ENCODE results near the gene NKX2-3. TPM values are rescaled to one million over a fixed set of nuclear protein-coding genes. Genes with fewer than 3 reads are reported as not detected.

The NKX2-3 gene
- total and polyA plus RNA-seq, 2 donors from 2014 or later, result not detected

GRCh38 chr10:99555825-99556523 lies 23.2 kb downstream of the NKX2-3 start:
- Histone ChIP-seq H3K9ac (ENCODE audit: low read length in 3 of 3) (no peak overlapping the region), H3K4me3 (ENCODE audit: low read length in 3 of 3) (no peak overlapping the region), H3K9me3 (ENCODE audit: control insufficient read depth in 2 of 3, insufficient read depth in 1 of 3, low read length in 3 of 3) (no peaks in the 10 kb centered on the region), H3K4me1 (ENCODE audit: control insufficient read depth in 2 of 3, insufficient read depth in 2 of 3, low read depth in 1 of 3, low read length in 3 of 3) (no peaks in the 10 kb centered on the region), H3K27me3 (ENCODE audit: control insufficient read depth, insufficient read depth, low read length) (peaks cover 3% of the 10 kb centered on the region), H3K36me3 (ENCODE audit: control insufficient read depth in 2 of 3, insufficient read depth in 3 of 3, low read length in 3 of 3) (no peaks in the 10 kb centered on the region), H3K27ac (ENCODE audit: low read depth in 2 of 2, low read length in 2 of 2) (no peak overlapping the region)
- DNase-seq (no peak), FAIRE-seq (no peak)
- intact Hi-C loops (cut with DNase I), result no loop called here
- TF ChIP-seq CTCF (IDR thresholded peaks at IDR 0.05; ENCODE audit: borderline replicate concordance, extremely low read depth, insufficient read depth), result no peak

- no peak overlapping the region for H3K9ac ChIP-seq (ENCODE audit: low read length in 3 of 3)
- H3K36me3 ChIP-seq (ENCODE audit: control insufficient read depth in 2 of 3, insufficient read depth in 3 of 3, low read length in 3 of 3), result no peaks in the 10 kb centered on the region
- H3K4me1 ChIP-seq (ENCODE audit: control insufficient read depth in 2 of 3, insufficient read depth in 2 of 3, low read depth in 1 of 3, low read length in 3 of 3), result no peaks in the 10 kb centered on the region
- intact Hi-C loops (cut with DNase I), result no loop called here
- no peaks in the 10 kb centered on the region for H3K9me3 ChIP-seq (ENCODE audit: control insufficient read depth in 2 of 3, insufficient read depth in 1 of 3, low read length in 3 of 3)
- no peaks in the 10 kb centered on the region for H3K27me3 ChIP-seq (ENCODE audit: control insufficient read depth, insufficient read depth, low read length)
- TF ChIP-seq CTCF (IDR thresholded peaks at IDR 0.05; ENCODE audit: borderline replicate concordance, extremely low read depth, insufficient read depth), result no peak
- FAIRE-seq (no peak), DNase-seq (no peak)
- H3K27ac ChIP-seq (ENCODE audit: low read depth in 2 of 2, low read length in 2 of 2), result no peak overlapping the region
- H3K4me3 ChIP-seq (ENCODE audit: low read length in 3 of 3), result no peak overlapping the region
Observed at GRCh38 chr10:99557044-99557443, 24.3 kb downstream of the NKX2-3 start.

- H3K27ac ChIP-seq (ENCODE audit: low read depth in 2 of 2, low read length in 2 of 2), result no peak overlapping the region
- H3K4me3 ChIP-seq (ENCODE audit: low read length in 3 of 3), result no peak overlapping the region
- H3K36me3 ChIP-seq (ENCODE audit: control insufficient read depth in 2 of 3, insufficient read depth in 3 of 3, low read length in 3 of 3), result no peaks in the 10 kb centered on the region
- H3K4me1 ChIP-seq (ENCODE audit: control insufficient read depth in 2 of 3, insufficient read depth in 2 of 3, low read depth in 1 of 3, low read length in 3 of 3), result no peaks in the 10 kb centered on the region
- H3K9me3 ChIP-seq (ENCODE audit: control insufficient read depth in 2 of 3, insufficient read depth in 1 of 3, low read length in 3 of 3), result no peaks in the 10 kb centered on the region
- FAIRE-seq (no peak), DNase-seq (no peak)
- H3K9ac ChIP-seq (ENCODE audit: low read length in 3 of 3), result no peak overlapping the region
- no peaks in the 10 kb centered on the region for H3K27me3 ChIP-seq (ENCODE audit: control insufficient read depth, insufficient read depth, low read length)
- no peak for TF ChIP-seq CTCF (IDR thresholded peaks at IDR 0.05; ENCODE audit: borderline replicate concordance, extremely low read depth, insufficient read depth)
- intact Hi-C loops (cut with DNase I), result no loop called here
Observed at GRCh38 chr10:99558708-99559107, 26.0 kb downstream of the NKX2-3 start.
